Psoas muscle (tissue), 8 donors: Measurements from ENCODE around the gene ADGRD1. TPM values are rescaled to one million over a fixed set of nuclear protein-coding genes. Genes with fewer than 3 reads are reported as not detected.

Source experiments
- ATAC-seq, 4 donors: fragments of 200-7000 bp; cut with Tn5 transposase; one replicate each; pipeline ENCODE4 v1.9.1; 2020; ENCODE audit warnings: moderate library complexity in 3 of 4, mild to moderate bottlenecking in 2 of 4
- DNase-seq, 2 donors: peaks; one replicate each; pipeline ENCODE4 v3.0.0-alpha.2; 2020
- H3K27ac ChIP-seq: fragments of 200-600 bp; one replicate; pipeline ENCODE4 v1.8.0; 2022
- H3K27me3 ChIP-seq, 3 donors: fragments of 200-600 bp in 1 of 3; one replicate each; pipeline versions ENCODE4 v1.6.1 to v1.8.0; 2013 to 2022; ENCODE audit warnings: low read length in 2 of 3, mild to moderate bottlenecking in 2 of 3, moderate library complexity in 1 of 3; ENCODE audit not compliant: insufficient read depth in 3 of 3
- H3K36me3 ChIP-seq, 2 donors: fragments of 200-600 bp in 1 of 2; one replicate each; pipeline versions ENCODE4 v1.6.1 to v1.8.0; 2013 to 2022; ENCODE audit warnings: low read depth in 1 of 2, mild to moderate bottlenecking in 1 of 2, moderate library complexity in 1 of 2; ENCODE audit not compliant: insufficient read depth in 1 of 2
- H3K4me1 ChIP-seq: fragments of 200-600 bp; one replicate; pipeline ENCODE4 v1.8.0; 2022
- H3K4me3 ChIP-seq: fragments of 200-600 bp; one replicate; pipeline ENCODE4 v1.8.0; 2022; ENCODE audit warnings: mild to moderate bottlenecking
- H3K9me3 ChIP-seq: fragments of 200-600 bp; one replicate; pipeline ENCODE4 v1.8.0; 2022
- CTCF ChIP-seq: fragments of 200-600 bp; IDR thresholded peaks from one replicate; pipeline ENCODE4 v1.8.0; 2022; ENCODE audit warnings: antibody characterized with exemption
- WGBS, 3 donors: extraction: QIAGEN DNeasy Blood & Tissue Kit; methylation state at CpG; one replicate each; pipeline versions ENCODE4 v1.1.6 to v1.1.7; 2013; 5-methylcytosine and 5-hydroxymethylcytosine counted together
- intact Hi-C, 2 donors: fragments of 100-400 bp; cut with DNase I; formaldehyde crosslinking; loops; one replicate each; pipeline versions ENCODE4 v1.11.0 to v1.14.2; 2022
- polyA plus RNA-seq, 3 donors: library from polyadenylated mRNA; stranded (reverse); fragments of 200-250 nt; gene quantifications; one replicate each; pipeline ENCODE4 v1.2.3, GENCODE V29; 2013
- total RNA-seq, 4 donors: library from RNA; stranded (reverse); fragmentation: NEBNext Ultra II Directional in 2 of 4; extraction: Animal tissue kit (Norgen Biotek cat#: 25700) in 2 of 4; gene quantifications; one replicate each; pipeline versions ENCODE4 v1.2.1 to v1.2.4, GENCODE V29; 2021 to 2023
- donor health status: healthy with polysubstance abuse.
- donor health status: DM: no; HTN: no; CAD: no; lungs with moderate emphysema.
- donor health status: Bipolar disorder and iron deficiency.
- donor health status: healthy.
- donor health status: DM: yes; HTN: yes; CAD: no.
- donor health status: DM: no; HTN: no; CAD: no.
- donor health status: DM: no; HTN: no; CAD: no.
- donor health status: DM: yes; HTN: yes; CAD: no.

The ADGRD1 gene
- total and polyA plus RNA-seq, 7 donors, result 2.1 to 11.6 (median 3.6) TPM

GRCh38 chr12:130925666-130926015 is 28.1 kb upstream of the ADGRD1 start:
- TF ChIP-seq CTCF, result no peak
- DNase-seq, result no peak
- H3K4me3 ChIP-seq, result no peak overlapping the region
- 36 to 58% (median 43%) methylated on average over 7 of the region's 7 CpGs for WGBS, 3 donors
- H3K27me3 ChIP-seq, result peaks cover 0 to 19% (median 6%) of the 10 kb centered on the region in 3 donors
- ATAC-seq, result no peak
- H3K4me1 ChIP-seq, result no peaks in the 10 kb centered on the region
- H3K27ac ChIP-seq, result no peak overlapping the region
- H3K36me3 ChIP-seq, result no peaks in the 10 kb centered on the region
- intact Hi-C loops, result no loop called here
- H3K9me3 ChIP-seq, result no peaks in the 10 kb centered on the region

- Histone ChIP-seq H3K4me1 (no peaks in the 10 kb centered on the region), H3K27me3 (peaks cover 0 to 19% (median 2%) of the 10 kb centered on the region in 3 donors), H3K9me3 (no peaks in the 10 kb centered on the region), H3K36me3 (no peaks in the 10 kb centered on the region), H3K4me3 (no peak overlapping the region), H3K27ac (no peak overlapping the region)
- 65 to 71% (median 65%) methylated on average over 8 of the region's 8 CpGs for WGBS, 3 donors
- no peak for TF ChIP-seq CTCF
- DNase-seq (no peak), ATAC-seq (no peak)
- intact Hi-C loops, result no loop called here
Measured at GRCh38 chr12:130929363-130929762, 24.3 kb upstream of the ADGRD1 start.

- no peaks in the 10 kb centered on the region for H3K36me3 ChIP-seq
- H3K27ac ChIP-seq, result no peak overlapping the region
- no peak for DNase-seq
- WGBS, 3 donors, result 33 to 41% (median 34%) methylated on average over 10 of the region's 10 CpGs
- no peak for TF ChIP-seq CTCF
- ATAC-seq, result no peak
- H3K4me3 ChIP-seq, result no peak overlapping the region
- H3K9me3 ChIP-seq, result no peaks in the 10 kb centered on the region
- H3K27me3 ChIP-seq, result peaks cover 0 to 27% (median 0%) of the 10 kb centered on the region in 3 donors
- H3K4me1 ChIP-seq, result no peaks in the 10 kb centered on the region
- intact Hi-C loops, result no loop called here
Measured at GRCh38 chr12:130932061-130932930, 21.4 kb upstream of the ADGRD1 start.

- ATAC-seq, result no peak
- intact Hi-C loops, result no loop called here
- Histone ChIP-seq H3K4me1 (no peaks in the 10 kb centered on the region), H3K27me3 (peaks cover 0 to 21% (median 0%) of the 10 kb centered on the region in 3 donors), H3K4me3 (no peak overlapping the region), H3K36me3 (no peaks in the 10 kb centered on the region), H3K27ac (no peak overlapping the region), H3K9me3 (no peaks in the 10 kb centered on the region)
- no peak for DNase-seq
- no peak for TF ChIP-seq CTCF
- WGBS, 3 donors, result 76 to 82% (median 80%) methylated on average over 38 of the region's 38 CpGs
Measured at GRCh38 chr12:130933269-130933995, 20.3 kb upstream of the ADGRD1 start.
